Non-pigmented ciliary epithelial cell (primary cell): ENCODE results near the gene SURF1.
"Not testable (repeated sequence)": the region's sequence is repeated elsewhere in the genome, so short reads cannot be mapped to it uniquely, and the experiment has no call there.

ENCODE experiments used
- DNase-seq: peaks from one replicate; pipeline ENCODE4 v3.0.0-alpha.2; 2010; ENCODE audit warnings: low read depth

Gene SURF1

DNA sequence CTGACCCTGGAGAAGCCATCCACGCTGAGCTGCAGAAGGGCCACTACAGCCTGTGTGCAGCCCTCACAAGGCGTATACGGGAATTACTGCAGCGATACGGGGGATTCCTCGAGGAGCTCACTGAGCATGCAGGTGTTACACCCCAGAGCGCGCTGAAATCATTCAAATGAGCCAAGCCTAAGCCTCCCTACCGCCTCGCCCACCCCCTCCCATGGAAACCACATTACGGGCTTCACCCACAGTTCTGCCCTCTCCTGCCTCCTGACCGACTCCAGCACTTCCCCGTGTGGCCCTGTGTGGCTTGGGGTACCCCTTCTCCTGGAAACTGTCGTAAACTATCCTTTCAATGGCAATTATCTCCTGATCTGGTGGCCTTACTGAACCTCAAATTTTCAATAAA lies 33.6 kb downstream of the SURF1 start:
- no peak for DNase-seq

GRCh38 chr9:133321411-133321935 lies 34.8 kb downstream of the SURF1 start:
- no peak for DNase-seq

DNA sequence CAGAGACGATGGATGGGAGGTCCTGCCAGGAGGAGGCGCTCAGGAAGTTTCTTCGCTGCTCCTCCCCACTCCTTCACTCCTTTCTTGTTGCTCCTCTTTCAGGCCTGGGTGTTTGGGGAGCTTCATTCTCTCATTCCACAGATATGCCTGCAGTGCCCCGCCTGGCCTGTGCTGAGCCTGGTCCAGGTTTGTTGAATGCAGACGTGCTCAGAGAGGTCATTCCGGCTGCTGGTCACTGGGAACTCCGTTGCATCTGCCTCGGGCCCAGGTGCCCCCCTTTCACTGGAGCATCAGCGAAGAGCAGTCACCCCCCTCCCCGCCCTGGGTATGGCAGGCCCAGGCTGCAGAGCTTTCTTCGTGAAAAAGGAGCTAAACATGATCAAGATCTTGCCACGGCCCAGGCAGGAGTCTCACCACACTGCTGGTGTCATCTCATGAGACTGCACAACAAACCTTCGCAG lies 35.8 kb downstream of the SURF1 start:
- DNase-seq = no peak

GRCh38 chr9:133317551-133317950 lies 38.7 kb downstream of the SURF1 start:
- DNase-seq = not testable (repeated sequence)

GRCh38 chr9:133315997-133316396 lies 40.3 kb downstream of the SURF1 start:
- DNase-seq = no peak

- no peak for DNase-seq
Observed at GRCh38 chr9:133309608-133310007, 46.7 kb downstream of the SURF1 start.

- DNase-seq = no peak
Observed at GRCh38 chr9:133307301-133307700, 49.0 kb downstream of the SURF1 start.

- no peak for DNase-seq
Observed at GRCh38 chr9:133306242-133307204, 49.8 kb downstream of the SURF1 start.

DNA sequence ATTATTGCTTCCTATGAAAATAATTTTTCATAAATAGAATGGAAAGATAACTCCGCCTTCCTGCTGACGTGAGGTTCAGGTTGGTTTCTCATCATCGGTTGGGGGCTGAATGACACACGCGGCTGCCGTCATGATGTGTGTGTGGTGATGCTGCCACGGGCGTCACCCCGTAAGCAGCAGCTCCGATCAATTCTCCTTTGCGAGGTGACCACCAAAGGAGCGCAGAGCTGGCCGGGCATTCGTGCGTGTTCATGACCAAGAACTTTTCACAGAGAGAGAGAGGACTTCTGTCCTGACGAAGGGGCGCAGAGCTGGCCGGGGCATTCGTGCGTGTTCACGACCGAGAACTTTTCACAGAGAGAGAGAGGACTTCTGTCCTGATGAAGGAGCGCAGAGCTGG lies 50.6 kb downstream of the SURF1 start:
- DNase-seq = no peak

DNA sequence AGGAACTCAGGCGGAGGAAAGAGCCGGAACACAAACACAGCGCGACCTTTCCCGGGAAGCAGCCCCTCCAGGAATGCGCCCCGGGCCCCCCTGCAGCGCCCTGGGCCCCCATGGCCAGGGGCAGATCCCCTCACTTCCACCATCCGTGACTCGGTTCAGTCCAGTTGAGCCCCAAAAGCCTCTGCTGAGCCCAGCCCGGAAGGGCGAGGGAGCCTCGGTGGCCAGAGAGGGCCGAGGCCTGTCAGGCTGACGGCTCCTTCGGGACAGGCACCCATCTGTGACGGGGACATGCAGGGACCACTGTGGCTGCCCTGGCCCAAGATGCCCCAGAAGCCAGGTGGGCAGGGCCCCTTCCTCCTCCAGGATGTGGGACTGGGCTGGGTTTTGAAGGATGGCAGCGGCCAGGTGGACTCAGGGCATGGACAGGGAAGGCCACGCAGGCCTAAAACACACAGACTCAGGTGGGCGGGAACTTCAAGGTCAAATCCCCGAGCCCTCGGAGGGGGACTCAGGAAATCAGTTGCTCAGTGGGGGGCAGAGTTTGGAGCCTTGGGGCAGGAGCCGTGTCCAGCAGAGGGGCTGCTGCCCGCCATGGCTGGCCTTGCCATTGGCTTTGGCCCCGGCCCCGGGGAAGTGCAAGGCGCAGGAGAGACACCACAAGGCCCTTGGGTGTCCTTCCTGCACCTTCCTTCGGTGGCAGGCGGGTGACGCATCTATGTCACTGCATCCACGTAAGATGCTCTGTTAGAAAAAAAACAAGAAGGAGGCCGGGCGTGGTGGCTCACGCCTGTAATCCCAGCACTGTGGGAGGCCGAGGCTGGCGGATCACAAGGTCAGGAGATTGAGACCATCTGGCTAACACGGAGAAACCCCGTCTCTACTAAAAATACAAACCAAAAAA lies 51.6 kb downstream of the SURF1 start:
- no peak for DNase-seq

DNA sequence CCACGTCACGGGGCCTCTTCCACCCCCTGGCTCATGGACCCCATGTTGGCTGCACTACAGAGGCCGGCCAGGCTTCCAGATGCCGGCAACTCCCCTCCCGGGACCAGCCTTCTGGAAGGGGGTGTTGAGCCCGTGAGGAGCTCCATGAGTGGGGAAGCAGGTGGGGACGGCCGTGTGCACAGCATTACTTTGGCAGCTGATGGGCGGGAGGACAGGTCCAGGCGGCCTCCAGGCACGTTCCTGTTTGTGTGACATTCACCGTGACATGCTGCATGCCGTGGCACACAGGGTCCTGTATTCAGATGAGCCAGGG lies 52.2 kb downstream of the SURF1 start:
- DNase-seq = no peak

GRCh38 chr9:133303266-133304157 lies 52.8 kb downstream of the SURF1 start:
- DNase-seq = no peak
